Activated CD8-positive, alpha-beta T cell treated with anti-CD3 and anti-CD28 coated beads, Interleukin-2, amount 10 ng/mL, durations not matched to agents 7 days and 5 days (primary cell): Measurements from ENCODE around the gene HTR4. TPM values are rescaled to one million over a fixed set of nuclear protein-coding genes. Genes with fewer than 3 reads are reported as not detected.
"Not testable (repeated sequence)": the region's sequence is repeated elsewhere in the genome, so short reads cannot be mapped to it uniquely, and the experiment has no call there.

Experiments used
- ATAC-seq: fragments of 150-1000 bp; cut with Tn5 transposase; one replicate; pipeline ENCODE4 v1.10.0; 2021; ENCODE audit warnings: moderate library complexity
- CTCF ChIA-PET: fragments of 350-600 bp; sonication (Branson Sonifier 250); formaldehyde crosslinking; loops from one replicate; lab custom pipeline; 2021; ENCODE audit warnings: antibody characterized with exemption; lab: Charles Lee
- POLR2A ChIA-PET: fragments of 350-600 bp; sonication (Branson Sonifier 250); formaldehyde crosslinking; loops from one replicate; lab custom pipeline; 2021; ENCODE audit warnings: antibody characterized with exemption; lab: Charles Lee
- DNase-seq: peaks from one replicate; pipeline ENCODE4 v3.0.0-alpha.2; 2020
- H3K27ac Mint-ChIP-seq: one replicate; pipeline ENCODE4 v1.8.0; 2021; ENCODE audit warnings: mild to moderate bottlenecking, mixed read lengths
- H3K27me3 Mint-ChIP-seq: one replicate; pipeline ENCODE4 v1.8.0; 2021; ENCODE audit warnings: low read depth, mixed read lengths
- H3K36me3 Mint-ChIP-seq: one replicate; pipeline ENCODE4 v1.8.0; 2021; ENCODE audit warnings: low read depth, mixed read lengths
- H3K4me1 Mint-ChIP-seq: one replicate; pipeline ENCODE4 v1.8.0; 2021; ENCODE audit warnings: low read depth, mixed read lengths
- H3K4me3 Mint-ChIP-seq: one replicate; pipeline ENCODE4 v1.8.0; 2021; ENCODE audit warnings: mild to moderate bottlenecking, mixed read lengths
- H3K9me3 Mint-ChIP-seq: one replicate; pipeline ENCODE4 v1.8.0; 2022; ENCODE audit warnings: mixed read lengths; ENCODE audit not compliant: insufficient read depth
- total RNA-seq, 2 experiments: library from RNA; stranded (reverse); gene quantifications; one replicate each; pipeline ENCODE4 v1.2.3, GENCODE V29; 2021

HTR4 gene
- total RNA-seq, 2 experiments from 2014 or later = not detected

DNA sequence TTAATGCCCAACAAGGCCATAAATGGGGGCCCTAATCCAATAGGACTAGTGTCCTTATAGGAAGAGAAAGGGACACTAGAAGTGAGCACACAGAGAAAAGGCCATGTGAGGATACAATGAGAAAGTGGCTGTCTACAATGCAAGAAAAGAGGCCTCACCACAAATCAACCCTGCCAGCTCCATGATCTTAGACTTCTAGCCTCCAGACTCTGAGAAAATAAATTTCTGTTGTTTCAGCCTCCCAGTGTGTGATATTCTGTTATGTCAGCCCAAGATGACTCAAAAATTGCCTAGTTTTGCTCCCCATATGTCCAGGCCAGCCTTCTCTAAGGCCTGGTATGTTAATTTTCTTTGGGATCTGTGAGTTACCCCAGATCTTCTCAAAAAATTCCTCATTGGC lies 32.3 kb upstream of the HTR4 start:
- Mint-ChIP-seq H3K27ac (no peak overlapping the region), H3K27me3 (no peaks in the 10 kb centered on the region), H3K4me3 (no peak overlapping the region), H3K4me1 (no peaks in the 10 kb centered on the region), H3K36me3 (no peaks in the 10 kb centered on the region), H3K9me3 (no peaks in the 10 kb centered on the region)
- no peak for DNase-seq
- ATAC-seq = no peak
- POLR2A ChIA-PET = no interaction called here
- CTCF ChIA-PET = interaction anchor here (0.8 to 2.1 kb wide), 4 partner anchors 10 to 242 kb away, joined by 3 to 10 read pairs (median 3); no protein-coding TSS in a partner anchor

DNA sequence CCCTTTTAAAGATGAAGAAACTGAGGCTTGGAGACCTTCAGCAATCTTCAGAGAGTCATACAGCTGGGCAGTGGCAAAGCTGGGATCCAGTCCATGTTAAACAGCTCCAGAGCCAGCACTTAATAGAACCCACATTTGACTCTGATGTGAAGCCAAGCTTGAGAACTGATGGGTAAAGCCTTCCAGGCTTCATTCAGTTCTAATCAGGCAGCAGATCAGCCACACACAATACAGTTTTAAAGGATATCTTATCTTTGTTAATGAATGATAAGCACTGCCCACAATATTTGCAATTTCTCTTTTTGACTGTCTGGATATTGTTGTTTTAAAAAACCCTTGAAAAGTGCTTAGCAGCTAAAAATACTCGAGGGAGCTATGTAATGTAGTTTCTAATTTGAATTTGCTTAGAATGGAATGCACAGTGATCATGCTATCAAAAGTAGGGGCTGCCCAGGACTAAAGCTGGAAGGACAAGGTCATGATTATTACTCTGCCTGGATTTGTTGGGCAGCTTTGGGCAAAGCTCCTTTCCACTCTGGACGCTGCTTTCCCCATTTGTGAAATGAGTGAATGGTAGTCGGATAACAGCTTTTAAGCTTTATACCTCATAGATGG lies 31.3 kb upstream of the HTR4 start:
- H3K27ac Mint-ChIP-seq = no peak overlapping the region
- ATAC-seq (no peak), DNase-seq (no peak)
- H3K4me1 Mint-ChIP-seq = no peaks in the 10 kb centered on the region
- H3K27me3 Mint-ChIP-seq = no peaks in the 10 kb centered on the region
- H3K36me3 Mint-ChIP-seq = no peaks in the 10 kb centered on the region
- POLR2A ChIA-PET = no interaction called here
- CTCF ChIA-PET = interaction anchor here (1.4 kb wide), 1 partner anchor 46 kb away, joined by 7 read pairs; no protein-coding TSS in a partner anchor
- H3K9me3 Mint-ChIP-seq = no peaks in the 10 kb centered on the region
- no peak overlapping the region for H3K4me3 Mint-ChIP-seq

DNA sequence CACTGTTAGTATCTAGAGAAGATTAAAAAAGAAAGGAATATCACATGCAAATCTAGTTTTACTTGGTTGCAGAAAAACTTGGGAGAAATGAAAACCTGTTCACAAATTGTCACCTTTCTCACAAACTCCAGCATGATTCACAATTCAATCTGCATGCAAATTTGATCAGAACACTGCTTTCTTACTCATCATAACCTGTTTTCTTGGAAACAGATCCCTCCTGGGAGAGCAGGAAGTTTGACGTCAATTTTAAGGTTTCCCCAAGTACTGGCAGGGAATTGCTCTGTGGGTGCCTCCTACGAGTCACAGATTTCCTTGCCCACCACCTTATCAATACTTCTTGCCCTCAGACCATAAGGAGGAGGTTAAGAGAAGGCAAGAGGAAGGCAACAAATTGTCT lies 30.2 kb upstream of the HTR4 start:
- H3K27me3 Mint-ChIP-seq = no peaks in the 10 kb centered on the region
- H3K4me3 Mint-ChIP-seq = no peak overlapping the region
- ChIA-PET CTCF (interaction anchor here (1.4 kb wide), 1 partner anchor 47 kb away, joined by 7 read pairs; no protein-coding TSS in a partner anchor), POLR2A (no interaction called here)
- no peak for ATAC-seq
- no peaks in the 10 kb centered on the region for H3K9me3 Mint-ChIP-seq
- DNase-seq = no peak
- H3K4me1 Mint-ChIP-seq = no peaks in the 10 kb centered on the region
- H3K36me3 Mint-ChIP-seq = no peaks in the 10 kb centered on the region
- no peak overlapping the region for H3K27ac Mint-ChIP-seq

DNA sequence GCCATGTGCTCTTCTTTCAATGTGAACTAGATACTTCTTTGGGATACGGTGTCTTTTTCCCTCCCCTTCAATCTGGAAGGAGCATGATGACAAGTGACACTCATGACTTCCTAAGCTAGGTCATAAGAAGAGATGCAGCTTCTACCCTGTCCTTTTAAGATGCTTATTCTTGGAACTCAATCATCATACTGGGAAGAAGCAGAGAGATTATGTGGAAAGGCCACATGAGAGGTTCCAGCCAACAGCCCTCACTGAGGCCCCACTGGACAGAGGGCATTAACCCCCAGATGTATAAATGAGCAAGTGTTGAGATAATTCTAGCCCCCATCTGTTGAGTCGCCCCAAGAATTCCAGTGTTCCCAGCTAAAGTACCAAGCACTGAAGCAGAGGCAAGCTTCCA lies 29.3 kb upstream of the HTR4 start:
- ChIA-PET CTCF (interaction anchor here (1.4 kb wide), 1 partner anchor 47 kb away, joined by 5 read pairs; no protein-coding TSS in a partner anchor), POLR2A (no interaction called here)
- Mint-ChIP-seq H3K9me3 (no peaks in the 10 kb centered on the region), H3K36me3 (no peaks in the 10 kb centered on the region), H3K27ac (no peak overlapping the region), H3K4me3 (no peak overlapping the region), H3K4me1 (no peaks in the 10 kb centered on the region), H3K27me3 (no peaks in the 10 kb centered on the region)
- ATAC-seq (no peak), DNase-seq (no peak)

DNA sequence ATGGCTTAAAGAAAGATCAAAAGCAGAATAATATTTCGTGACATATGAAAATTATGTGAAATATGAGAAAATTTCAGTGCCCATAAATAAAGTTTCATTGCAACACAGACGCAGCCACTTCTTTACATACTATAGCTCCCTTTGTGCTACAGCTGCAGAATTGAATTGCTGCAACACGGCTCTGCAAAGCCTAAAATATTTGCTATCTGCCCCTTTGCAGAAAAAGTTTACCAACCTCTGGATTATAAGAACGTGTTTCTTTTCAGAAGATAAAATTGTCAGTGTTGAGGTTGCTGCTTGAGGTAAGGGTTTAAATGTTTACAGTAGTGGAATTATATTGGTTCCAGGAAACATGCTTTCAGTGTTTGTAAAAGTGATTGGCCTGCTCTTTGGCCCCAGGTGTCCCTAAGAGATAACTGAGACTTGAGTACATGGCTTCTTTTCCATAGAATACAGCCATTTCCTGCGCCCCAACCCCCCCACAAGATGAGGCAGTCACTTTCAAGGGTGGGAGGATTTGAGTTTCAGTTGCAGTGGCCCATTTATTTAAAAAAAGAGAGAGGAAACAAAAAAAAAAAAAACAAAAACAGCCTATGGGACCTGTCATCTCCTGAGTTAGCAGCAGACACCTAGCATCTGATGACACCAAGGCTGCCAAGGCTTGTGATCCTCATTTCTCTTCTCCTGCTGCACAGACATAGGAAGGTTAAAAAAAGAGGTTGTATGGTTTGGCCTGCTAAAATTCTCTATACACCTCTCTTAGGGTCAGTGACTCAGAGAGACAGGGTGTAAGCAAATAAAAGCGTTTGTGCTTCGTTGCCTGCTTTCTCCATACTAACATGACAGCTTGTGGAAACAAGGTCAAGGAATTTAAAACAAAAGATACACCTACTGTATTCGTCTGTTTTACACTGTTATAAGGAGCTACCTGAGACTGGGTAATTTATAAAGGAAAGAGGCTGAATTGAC lies 28.0 kb upstream of the HTR4 start:
- ATAC-seq = no peak
- no peak overlapping the region for H3K4me3 Mint-ChIP-seq
- no peaks in the 10 kb centered on the region for H3K27me3 Mint-ChIP-seq
- H3K9me3 Mint-ChIP-seq = no peaks in the 10 kb centered on the region
- no peaks in the 10 kb centered on the region for H3K4me1 Mint-ChIP-seq
- no peak overlapping the region for H3K27ac Mint-ChIP-seq
- POLR2A ChIA-PET = no interaction called here
- no peak for DNase-seq
- H3K36me3 Mint-ChIP-seq = no peaks in the 10 kb centered on the region
- CTCF ChIA-PET = interaction anchor here (1.4 kb wide), 1 partner anchor 49 kb away, joined by 5 read pairs; no protein-coding TSS in a partner anchor

DNA sequence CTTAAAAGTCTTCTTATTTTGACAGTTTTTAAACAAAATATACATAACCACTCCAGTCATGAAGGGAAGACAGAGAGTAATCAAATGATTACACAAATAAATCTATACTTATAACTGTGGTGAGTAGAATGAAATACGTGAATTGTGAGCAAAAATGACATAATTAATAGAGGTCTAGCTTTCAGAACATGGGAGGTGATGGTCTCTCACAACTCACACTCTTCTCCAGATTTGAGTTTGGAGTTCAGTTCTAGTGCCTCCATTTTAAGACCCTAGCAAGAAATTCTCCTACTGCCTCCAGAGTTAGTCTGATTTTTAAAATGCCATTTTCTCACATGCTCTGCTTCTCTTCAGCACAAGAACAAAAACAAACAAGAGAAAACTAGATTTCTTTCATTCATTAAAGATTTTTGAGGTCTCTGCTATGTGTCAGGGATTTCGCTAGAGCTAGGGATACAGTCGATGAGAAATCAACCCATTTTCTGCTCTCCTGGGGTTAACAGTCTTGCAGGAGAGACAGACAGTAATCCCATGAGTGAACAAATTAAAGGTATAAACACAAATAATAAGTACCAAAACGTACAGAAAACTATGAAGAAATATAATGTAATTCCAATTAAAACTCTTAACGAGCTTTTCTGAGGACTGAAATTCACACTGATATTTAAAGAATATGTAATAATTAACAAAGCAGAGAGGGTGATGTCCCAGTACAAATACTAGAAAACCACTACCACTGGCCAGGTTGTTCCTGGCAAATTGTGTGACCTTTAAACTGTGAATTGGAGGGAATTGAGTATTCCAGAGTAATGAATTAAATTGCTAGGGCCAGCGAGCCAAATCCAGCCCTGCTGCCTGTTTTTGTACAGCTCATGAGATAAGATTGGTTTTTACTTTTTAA lies 27.1 kb upstream of the HTR4 start:
- ChIA-PET POLR2A (no interaction called here), CTCF (no interaction called here)
- no peak for ATAC-seq
- no peak for DNase-seq
- H3K27ac Mint-ChIP-seq = no peak overlapping the region
- no peaks in the 10 kb centered on the region for H3K4me1 Mint-ChIP-seq
- H3K27me3 Mint-ChIP-seq = no peaks in the 10 kb centered on the region
- H3K36me3 Mint-ChIP-seq = no peaks in the 10 kb centered on the region
- no peak overlapping the region for H3K4me3 Mint-ChIP-seq
- H3K9me3 Mint-ChIP-seq = no peaks in the 10 kb centered on the region

DNA sequence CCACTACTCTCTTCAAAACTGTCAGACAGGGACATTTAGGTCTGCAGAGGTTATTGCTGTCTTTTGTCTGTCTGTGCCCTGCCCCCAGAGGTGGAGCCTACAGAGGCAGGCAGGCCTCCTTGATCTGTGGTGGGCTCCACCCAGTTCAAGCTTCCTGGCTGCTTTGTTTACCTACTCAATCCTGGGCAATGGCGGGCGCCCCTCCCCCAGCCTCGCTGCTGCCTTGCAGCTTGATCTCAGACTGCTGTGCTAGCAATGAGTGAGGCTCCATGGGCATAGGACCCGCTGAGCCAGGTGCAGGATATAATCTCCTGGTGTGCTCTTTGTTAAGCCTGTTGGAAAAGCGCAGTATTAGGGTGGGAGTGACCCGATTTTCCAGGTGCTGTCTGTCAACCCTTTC lies 19.4 kb upstream of the HTR4 start:
- H3K4me1 Mint-ChIP-seq, H3K4me3 Mint-ChIP-seq, POLR2A ChIA-PET, H3K36me3 Mint-ChIP-seq, DNase-seq, H3K27me3 Mint-ChIP-seq, H3K27ac Mint-ChIP-seq, CTCF ChIA-PET, H3K9me3 Mint-ChIP-seq, ATAC-seq: not testable (repeated sequence)

DNA sequence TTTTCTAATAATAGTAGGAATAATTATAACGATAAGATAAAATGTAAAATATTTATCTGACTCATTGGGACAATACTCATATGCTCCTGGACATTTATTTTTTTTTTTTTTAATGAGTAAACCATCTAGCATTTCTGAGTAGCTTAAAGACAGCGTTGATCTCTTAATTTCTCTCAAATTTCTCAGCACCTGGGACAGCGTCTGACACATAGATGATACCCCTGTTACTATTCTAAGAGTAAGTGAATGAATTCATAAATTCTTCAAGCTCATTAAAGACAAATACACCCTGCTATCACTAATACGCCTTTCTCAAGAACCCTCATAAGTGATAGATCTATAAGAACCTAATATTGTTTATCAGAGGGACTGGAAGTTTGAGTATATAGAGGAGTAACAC lies 12.0 kb upstream of the HTR4 start:
- POLR2A ChIA-PET = no interaction called here
- CTCF ChIA-PET = interaction anchor here (1.9 kb wide), 1 partner anchor 65 kb away, joined by 5 read pairs; no protein-coding TSS in a partner anchor
- Mint-ChIP-seq H3K9me3 (no peaks in the 10 kb centered on the region), H3K36me3 (no peaks in the 10 kb centered on the region), H3K27ac (no peak overlapping the region), H3K4me3 (no peak overlapping the region), H3K4me1 (no peaks in the 10 kb centered on the region), H3K27me3 (no peaks in the 10 kb centered on the region)
- DNase-seq (no peak), ATAC-seq (no peak)

DNA sequence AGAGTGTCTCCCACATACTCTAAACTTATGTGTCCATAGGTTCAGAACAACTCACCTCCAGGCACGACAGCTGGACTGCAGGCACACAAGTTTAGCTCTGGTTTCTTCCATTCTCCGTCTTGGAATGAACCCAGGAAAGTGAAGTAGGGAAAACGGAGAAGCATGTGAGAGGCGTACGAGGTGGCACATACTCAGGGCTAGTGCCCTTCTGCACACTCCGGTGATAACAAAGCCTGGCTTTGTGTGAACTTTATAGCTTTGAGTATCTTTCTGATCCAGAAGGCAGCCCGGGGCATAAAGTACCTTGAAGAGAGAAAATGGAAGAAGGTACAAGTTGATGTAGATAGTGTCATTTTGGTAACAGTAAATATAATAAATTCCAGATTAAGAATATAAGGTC lies 11.1 kb upstream of the HTR4 start:
- H3K4me1 Mint-ChIP-seq = no peaks in the 10 kb centered on the region
- H3K9me3 Mint-ChIP-seq = no peaks in the 10 kb centered on the region
- no peak overlapping the region for H3K27ac Mint-ChIP-seq
- ChIA-PET POLR2A (no interaction called here), CTCF (no interaction called here)
- no peaks in the 10 kb centered on the region for H3K36me3 Mint-ChIP-seq
- DNase-seq = no peak
- no peak overlapping the region for H3K4me3 Mint-ChIP-seq
- no peak for ATAC-seq
- H3K27me3 Mint-ChIP-seq = no peaks in the 10 kb centered on the region

DNA sequence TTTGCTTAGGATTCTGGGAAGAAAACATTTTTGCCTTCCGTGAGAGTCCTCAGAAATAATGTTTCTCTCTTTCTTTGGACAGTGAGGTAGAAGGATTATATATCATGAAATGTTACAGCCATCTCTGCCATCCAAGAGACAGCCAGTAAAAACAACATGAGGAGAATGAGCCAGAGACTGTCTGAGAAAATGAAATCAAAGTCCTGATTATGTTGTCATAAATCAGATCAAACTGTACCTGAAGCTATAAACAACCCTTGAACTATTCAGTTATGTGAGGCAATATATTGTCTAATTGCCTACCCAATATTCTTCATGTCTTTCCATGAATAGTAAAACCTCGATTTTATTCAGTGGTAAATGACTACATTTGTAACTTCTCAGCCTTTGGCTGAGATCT lies 9.2 kb upstream of the HTR4 start:
- CTCF ChIA-PET = no interaction called here
- Mint-ChIP-seq H3K4me1 (no peaks in the 10 kb centered on the region), H3K27me3 (peaks cover 4% of the 10 kb centered on the region), H3K4me3 (no peak overlapping the region), H3K36me3 (no peaks in the 10 kb centered on the region), H3K9me3 (no peaks in the 10 kb centered on the region), H3K27ac (no peak overlapping the region)
- POLR2A ChIA-PET = no interaction called here
- DNase-seq (no peak), ATAC-seq (no peak)

DNA sequence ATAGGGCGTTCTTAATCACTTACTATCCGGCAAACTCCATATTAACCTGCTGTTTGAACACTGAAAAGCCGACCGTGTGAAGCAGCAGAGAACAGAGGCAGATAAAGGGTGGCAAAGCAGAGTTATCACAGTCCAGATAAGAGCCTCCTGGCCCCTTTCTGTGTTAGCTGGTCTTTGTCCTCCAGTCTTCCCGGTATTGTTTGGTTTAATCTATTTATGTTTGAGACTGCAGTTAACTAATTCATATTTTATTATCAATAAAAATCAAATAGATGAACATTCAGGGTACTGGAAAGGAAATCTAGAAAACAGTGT lies 6.0 kb upstream of the HTR4 start:
- POLR2A ChIA-PET = no interaction called here
- H3K4me1 Mint-ChIP-seq = no peaks in the 10 kb centered on the region
- no peak overlapping the region for H3K4me3 Mint-ChIP-seq
- H3K27me3 Mint-ChIP-seq = peaks cover 16% of the 10 kb centered on the region
- no peaks in the 10 kb centered on the region for H3K36me3 Mint-ChIP-seq
- ATAC-seq = no peak
- no peaks in the 10 kb centered on the region for H3K9me3 Mint-ChIP-seq
- no peak overlapping the region for H3K27ac Mint-ChIP-seq
- CTCF ChIA-PET = no interaction called here
- DNase-seq = no peak
